Heart left ventricle (tissue), 16 donors: ENCODE results near the gene THSD4. TPM values are rescaled to one million over a fixed set of nuclear protein-coding genes. Genes with fewer than 3 reads are reported as not detected.

Source experiments
- ATAC-seq, 4 donors: fragments of 200-7000 bp; cut with Tn5 transposase; one replicate each; pipeline ENCODE4 v1.9.1; 2020 to 2022; ENCODE audit warnings: moderate library complexity in 4 of 4, mild to moderate bottlenecking in 3 of 4, moderate number of reproducible peaks in 1 of 4
- DNase-seq, 5 donors: peaks; one replicate each; pipeline ENCODE4 v3.0.0-alpha.2; 2020
- H3K27ac ChIP-seq, 12 donors: fragments of 200-600 bp; sonication (generic) in 4 of 12; one replicate each; pipeline versions ENCODE4 v1.5.0 to v1.8.0; 2016 to 2022; ENCODE audit warnings: mild to moderate bottlenecking in 2 of 12
- H3K27me3 ChIP-seq, 9 donors: fragments of 200-600 bp; sonication (generic) in 2 of 9; one replicate each; pipeline versions ENCODE4 v1.5.1 to v1.8.0; 2016 to 2022; ENCODE audit warnings: mild to moderate bottlenecking in 3 of 9
- H3K36me3 ChIP-seq, 9 donors: fragments of 200-600 bp; sonication (generic) in 2 of 9; one replicate each; pipeline versions ENCODE4 v1.5.0 to v1.8.0; 2018 to 2022; ENCODE audit warnings: mild to moderate bottlenecking in 2 of 9
- H3K4me1 ChIP-seq, 12 donors: fragments of 200-600 bp; sonication (generic) in 4 of 12; one replicate each; pipeline versions ENCODE4 v1.5.0 to v1.8.0; 2016 to 2022; ENCODE audit warnings: mild to moderate bottlenecking in 3 of 12
- H3K4me3 ChIP-seq, 12 donors: fragments of 200-600 bp; sonication (generic) in 4 of 12; one replicate each; pipeline versions ENCODE4 v1.5.0 to v1.8.0; 2017 to 2022; ENCODE audit warnings: mild to moderate bottlenecking in 9 of 12, moderate library complexity in 4 of 12
- H3K9me3 ChIP-seq, 12 donors: fragments of 200-600 bp; sonication (generic) in 4 of 12; one replicate each; pipeline versions ENCODE4 v1.5.0 to v1.8.0; 2016 to 2022; ENCODE audit warnings: mild to moderate bottlenecking in 1 of 12
- CTCF ChIP-seq, 12 donors: fragments of 200-600 bp; sonication (generic) in 4 of 12; IDR thresholded peaks; one replicate each; pipeline versions ENCODE4 v1.5.0 to v1.8.0; 2018 to 2022; ENCODE audit warnings: antibody characterized with exemption in 12 of 12, mild to moderate bottlenecking in 5 of 12
- POLR2A ChIP-seq, 2 donors: fragments of 450-650 bp; IDR thresholded peaks; one replicate each; pipeline ENCODE4 v1.6.1; 2017; ENCODE audit warnings: antibody characterized with exemption in 2 of 2, mild to moderate bottlenecking in 2 of 2, moderate library complexity in 2 of 2
- WGBS, 4 donors: extraction: QIAGEN DNeasy Blood & Tissue Kit in 2 of 4; methylation state at CpG; one replicate each; pipeline versions ENCODE4 v1.1.5 to v1.1.7; 2013 to 2018; 5-methylcytosine and 5-hydroxymethylcytosine counted together
- intact Hi-C, 10 donors: fragments of 100-400 bp; cut with DNase I; formaldehyde crosslinking; loops; one replicate each; pipeline versions ENCODE4 v1.11.1 to v1.14.2; 2022
- polyA plus RNA-seq, 2 donors: library from polyadenylated mRNA; stranded (reverse); fragments of 200-250 nt; gene quantifications; one replicate each; pipeline ENCODE4 v1.2.3, GENCODE V29; 2013
- total RNA-seq, 9 donors: library from RNA; depleted of rRNA in 2 of 9; stranded (reverse); fragments of >200 nt in 2 of 9; fragmentation: NEBNext Ultra II Directional in 3 of 9; extraction: Animal tissue kit (Norgen Biotek cat#: 25700) in 3 of 9; gene quantifications; one replicate each; pipeline versions ENCODE4 v1.1.0 to v1.2.4, GENCODE V29; 2016 to 2023
- donor health status: ischemic (EF 13 %, LVEDD 7.1; RV severe dilation, severe dysfunction).
- donor health status: healthy with polysubstance abuse.
- donor health status: DM: no; HTN: yes; CAD: no.
- donor health status: DM: no; HTN: no; CAD: no.
- donor health status: ischemic (EF 25% LVEDD 6.9; RV normal size, moderate dysfunction).
- donor health status: ischemic (EF 25% LVEDD 5.7; RV mildly dilated, moderate dysfunction).
- donor health status: healthy.
- donor health status: DM: yes; HTN: yes; CAD: no.
- donor health status: ischemic (EF 35%, LVEDD 5.7; RV mildly dilated, moderate dysfunction).
- donor health status: nonischemic (EF 11% LVEDD 7.7; RV severe dilation, severe dysfunction).
- donor health status: DM: yes; HTN: yes; CAD: no.
- donor health status: PGD.
- donor health status: ischemic (EF 29% LVEDD 5.4; RV normal size, mild dysfunction).
- donor health status: nonischemic (EF 23%, LVEDD 6.1; RV moderate dilation, normal function).

THSD4 gene
- total and polyA plus RNA-seq, 11 donors = 32.6 to 206 (median 93.2) TPM

DNA sequence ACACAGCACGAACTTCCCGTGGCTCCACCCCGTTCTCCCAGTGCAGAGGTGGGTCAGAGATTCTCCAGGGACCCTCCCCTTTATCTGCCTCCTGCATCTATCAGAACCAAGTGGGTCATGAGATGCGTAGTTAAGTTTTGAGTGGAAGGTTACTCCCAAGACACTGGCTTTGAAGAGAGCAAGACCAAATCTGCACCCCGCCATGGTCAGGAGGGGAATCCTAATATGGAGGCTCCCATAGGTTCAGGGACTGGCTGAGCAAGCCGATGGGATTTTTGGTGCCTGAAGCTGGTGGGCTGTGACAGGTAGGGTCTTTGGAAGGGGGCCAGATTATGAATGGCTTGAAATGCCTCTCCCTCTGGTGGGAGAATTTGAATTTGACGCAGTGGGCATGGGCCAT, 488.1 kb downstream of the THSD4 start:
- H3K9me3 ChIP-seq = peaks cover 0 to 10% (median 0%) of the 10 kb centered on the region in 12 donors
- DNase-seq = no peak
- H3K4me3 ChIP-seq = no peak overlapping the region
- intact Hi-C loops = no loop called here
- 43 to 62% (median 58%) methylated on average over 7 of the region's 7 CpGs for WGBS, 4 donors
- no peak overlapping the region for H3K27ac ChIP-seq
- TF ChIP-seq POLR2A (IDR thresholded peaks at IDR 0.05) (no peak), CTCF (IDR thresholded peaks at IDR 0.05) (no peak)
- ATAC-seq = no peak
- no peaks in the 10 kb centered on the region for H3K27me3 ChIP-seq
- no peaks in the 10 kb centered on the region for H3K36me3 ChIP-seq
- peaks cover 0 to 24% (median 7%) of the 10 kb centered on the region in 12 donors for H3K4me1 ChIP-seq

GRCh38 chr15:71607383-71607782, 492.1 kb downstream of the THSD4 start:
- intact Hi-C loops = no loop called here
- Histone ChIP-seq H3K4me1 (peaks cover 0 to 24% (median 13%) of the 10 kb centered on the region in 12 donors), H3K27me3 (no peaks in the 10 kb centered on the region), H3K36me3 (no peaks in the 10 kb centered on the region), H3K9me3 (peaks cover 0 to 10% (median 0%) of the 10 kb centered on the region in 12 donors), H3K27ac (no peak overlapping the region), H3K4me3 (no peak overlapping the region)
- TF ChIP-seq POLR2A (IDR thresholded peaks at IDR 0.05) (no peak), CTCF (IDR thresholded peaks at IDR 0.05) (no peak)
- ATAC-seq (no peak), DNase-seq (no peak)
- 70 to 78% (median 75%) methylated on average over 7 of the region's 7 CpGs for WGBS, 4 donors

DNA sequence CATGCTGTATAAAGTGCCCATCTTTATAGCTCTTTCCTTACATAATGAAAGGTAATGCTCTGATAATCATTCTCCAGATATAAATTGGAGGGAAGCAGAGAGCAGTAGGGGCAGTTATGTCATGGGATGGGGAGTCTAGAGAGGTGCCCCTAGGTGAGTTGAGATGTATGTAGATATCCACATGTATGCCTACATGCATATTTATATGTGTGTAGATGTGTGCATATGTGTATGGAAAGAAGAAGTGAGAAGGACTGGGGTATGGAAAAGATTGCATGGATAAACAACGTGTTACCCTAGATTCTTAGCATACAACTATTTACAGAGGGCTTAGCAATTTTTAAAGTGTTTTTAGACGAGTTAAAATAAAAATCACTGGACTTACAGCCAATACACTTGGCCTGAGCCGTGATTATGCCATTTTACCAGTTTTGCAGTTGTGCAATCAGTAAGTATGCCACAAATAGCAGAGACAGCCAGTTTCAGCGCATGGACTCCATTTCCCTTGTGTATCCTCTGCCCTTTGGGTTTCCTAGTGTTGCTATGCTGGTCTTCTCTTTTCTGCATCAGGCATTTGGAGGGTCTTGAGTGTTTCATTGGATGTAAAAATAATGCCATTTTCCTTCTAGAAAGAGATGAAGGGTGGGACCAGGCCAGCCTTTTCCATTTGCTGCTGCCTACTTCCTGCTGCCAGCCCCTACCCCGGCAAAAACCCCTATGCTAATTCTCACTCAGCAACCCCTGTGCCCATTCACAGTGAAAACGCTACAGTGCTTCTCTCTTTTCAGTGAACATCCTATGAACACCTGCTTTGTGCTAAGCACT, 495.7 kb downstream of the THSD4 start:
- DNase-seq (no peak), ATAC-seq (peak in 2 of 4 donors; percentile 8 to 65)
- Histone ChIP-seq H3K27me3 (no peaks in the 10 kb centered on the region), H3K4me3 (no peak overlapping the region), H3K4me1 (peaks cover 0 to 24% (median 13%) of the 10 kb centered on the region in 12 donors), H3K27ac (no peak overlapping the region), H3K9me3 (no peaks in the 10 kb centered on the region), H3K36me3 (no peaks in the 10 kb centered on the region)
- TF ChIP-seq POLR2A (IDR thresholded peaks at IDR 0.05) (no peak), CTCF (IDR thresholded peaks at IDR 0.05) (no peak)
- intact Hi-C loops = no loop called here
- WGBS, 4 donors = 67 to 74% (median 71%) methylated on average over 6 of the region's 6 CpGs

- Histone ChIP-seq H3K27me3 (no peaks in the 10 kb centered on the region), H3K4me3 (no peak overlapping the region), H3K4me1 (peaks cover 0 to 24% (median 13%) of the 10 kb centered on the region in 12 donors), H3K27ac (no peak overlapping the region), H3K9me3 (no peaks in the 10 kb centered on the region), H3K36me3 (no peaks in the 10 kb centered on the region)
- WGBS, 4 donors = 70 to 87% (median 80%) methylated on average over 6 of the region's 6 CpGs
- ATAC-seq (peak in 1 of 4 donors; percentile 19), DNase-seq (no peak)
- intact Hi-C loops = no loop called here
- no peak for TF ChIP-seq CTCF (IDR thresholded peaks at IDR 0.05)
- TF ChIP-seq POLR2A (IDR thresholded peaks at IDR 0.05) = no peak
Measured at GRCh38 chr15:71611553-71612396, 496.5 kb downstream of the THSD4 start.
